Coronary artery (tissue), 2 donors: ENCODE measurements around the gene CRHBP.

ENCODE experiments used
- DNase-seq: peaks from one replicate; pipeline ENCODE4 v3.0.0-alpha.2; 2017; ENCODE audit warnings: low spot score
- H3K27ac ChIP-seq, 2 donors: fragments of 200-600 bp; sonication (generic); one replicate each; pipeline ENCODE4 v1.5.1; 2016 to 2019
- H3K4me3 ChIP-seq: fragments of 200-600 bp; sonication (generic); 2 replicates; pipeline ENCODE4 v1.5.1; 2016; ENCODE audit warnings: mild to moderate bottlenecking, moderate library complexity
- TF ChIP-seq, protein P1 (sequence below): fragments of 200-600 bp; sonication (generic); IDR thresholded peaks from one replicate; pipeline ENCODE4 v1.5.1; 2019; ENCODE audit warnings: antibody characterized with exemption

Gene CRHBP

DNA sequence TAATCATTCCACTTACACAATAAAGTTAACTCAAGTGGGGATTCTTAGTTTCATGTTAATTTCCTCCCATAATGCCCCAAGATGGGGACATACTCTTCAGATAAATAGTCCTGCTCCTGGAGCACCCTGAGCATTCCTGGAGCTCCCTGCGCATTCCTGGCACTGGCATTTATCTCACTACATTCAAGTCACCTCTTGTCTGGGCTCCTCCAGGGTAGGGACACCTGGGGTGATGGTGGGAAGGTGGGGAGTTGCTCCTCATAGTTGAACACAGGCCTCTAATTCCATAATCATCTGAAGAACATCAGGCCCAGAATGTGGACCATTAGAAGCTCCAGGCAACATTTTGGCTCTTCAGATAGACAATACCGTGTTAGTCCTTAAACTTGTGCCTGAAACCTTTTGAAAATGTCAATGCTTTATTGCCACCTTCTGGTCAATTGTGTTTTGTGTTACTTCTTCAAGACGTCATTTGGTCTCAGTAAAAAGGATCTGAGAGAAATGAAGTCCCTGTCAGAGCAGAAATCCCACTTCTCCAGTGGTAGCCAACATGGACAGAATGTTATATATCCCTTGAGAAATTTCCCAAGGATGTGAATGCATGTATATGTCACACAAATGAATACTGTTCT, 63.2 kb downstream of the CRHBP start:
- no peak overlapping the region for H3K4me3 ChIP-seq
- TF ChIP-seq, protein P1, sequence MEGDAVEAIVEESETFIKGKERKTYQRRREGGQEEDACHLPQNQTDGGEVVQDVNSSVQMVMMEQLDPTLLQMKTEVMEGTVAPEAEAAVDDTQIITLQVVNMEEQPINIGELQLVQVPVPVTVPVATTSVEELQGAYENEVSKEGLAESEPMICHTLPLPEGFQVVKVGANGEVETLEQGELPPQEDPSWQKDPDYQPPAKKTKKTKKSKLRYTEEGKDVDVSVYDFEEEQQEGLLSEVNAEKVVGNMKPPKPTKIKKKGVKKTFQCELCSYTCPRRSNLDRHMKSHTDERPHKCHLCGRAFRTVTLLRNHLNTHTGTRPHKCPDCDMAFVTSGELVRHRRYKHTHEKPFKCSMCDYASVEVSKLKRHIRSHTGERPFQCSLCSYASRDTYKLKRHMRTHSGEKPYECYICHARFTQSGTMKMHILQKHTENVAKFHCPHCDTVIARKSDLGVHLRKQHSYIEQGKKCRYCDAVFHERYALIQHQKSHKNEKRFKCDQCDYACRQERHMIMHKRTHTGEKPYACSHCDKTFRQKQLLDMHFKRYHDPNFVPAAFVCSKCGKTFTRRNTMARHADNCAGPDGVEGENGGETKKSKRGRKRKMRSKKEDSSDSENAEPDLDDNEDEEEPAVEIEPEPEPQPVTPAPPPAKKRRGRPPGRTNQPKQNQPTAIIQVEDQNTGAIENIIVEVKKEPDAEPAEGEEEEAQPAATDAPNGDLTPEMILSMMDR, result no peak
- no peak overlapping the region for H3K27ac ChIP-seq
- no peak for DNase-seq

GRCh38 chr5:77016962-77017361, 64.1 kb downstream of the CRHBP start:
- H3K27ac ChIP-seq, result no peak overlapping the region
- TF ChIP-seq, protein P1, result no peak
- DNase-seq, result no peak
- H3K4me3 ChIP-seq, result no peak overlapping the region

DNA sequence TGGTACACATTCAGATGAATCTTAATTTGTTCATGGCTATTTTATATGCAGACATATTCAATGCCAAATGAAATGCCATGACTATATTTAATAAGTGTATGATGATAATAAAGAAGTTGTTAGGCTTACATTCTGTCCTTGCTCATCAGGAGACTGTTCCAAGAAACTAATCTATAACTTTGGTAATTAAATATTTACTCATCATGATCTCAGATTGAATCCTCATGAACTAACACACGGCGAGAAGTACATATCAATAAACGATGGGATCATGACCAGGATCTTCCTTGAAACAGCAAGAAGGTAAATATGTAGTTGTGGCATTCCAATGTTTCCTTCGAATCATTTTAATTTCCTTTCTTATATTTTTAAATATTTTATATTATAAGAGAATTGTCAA, 64.8 kb downstream of the CRHBP start:
- no peak overlapping the region for H3K4me3 ChIP-seq
- TF ChIP-seq, protein P1, result no peak
- no peak overlapping the region for H3K27ac ChIP-seq
- DNase-seq, result no peak
